Activated CD4-positive, alpha-beta T cell treated with anti-CD3 and anti-CD28 coated beads, Interleukin-2, amount 50 U/mL, for 4 hours (primary cell): ENCODE measurements around the gene PCDHGA4.
A peak's percentile ranks its signal among the peaks of the same experiment; 100 is the strongest.
"Not testable (repeated sequence)": the region's sequence is repeated elsewhere in the genome, so short reads cannot be mapped to it uniquely, and the experiment has no call there.

Experiments
- DNase-seq, 2 experiments: peaks; one replicate each; pipeline ENCODE4 v3.0.0-alpha.2; 2020

The PCDHGA4 gene

GRCh38 chr5:141384471-141385267 lies 29.8 kb downstream of the PCDHGA4 start:
- no peak for DNase-seq

DNA sequence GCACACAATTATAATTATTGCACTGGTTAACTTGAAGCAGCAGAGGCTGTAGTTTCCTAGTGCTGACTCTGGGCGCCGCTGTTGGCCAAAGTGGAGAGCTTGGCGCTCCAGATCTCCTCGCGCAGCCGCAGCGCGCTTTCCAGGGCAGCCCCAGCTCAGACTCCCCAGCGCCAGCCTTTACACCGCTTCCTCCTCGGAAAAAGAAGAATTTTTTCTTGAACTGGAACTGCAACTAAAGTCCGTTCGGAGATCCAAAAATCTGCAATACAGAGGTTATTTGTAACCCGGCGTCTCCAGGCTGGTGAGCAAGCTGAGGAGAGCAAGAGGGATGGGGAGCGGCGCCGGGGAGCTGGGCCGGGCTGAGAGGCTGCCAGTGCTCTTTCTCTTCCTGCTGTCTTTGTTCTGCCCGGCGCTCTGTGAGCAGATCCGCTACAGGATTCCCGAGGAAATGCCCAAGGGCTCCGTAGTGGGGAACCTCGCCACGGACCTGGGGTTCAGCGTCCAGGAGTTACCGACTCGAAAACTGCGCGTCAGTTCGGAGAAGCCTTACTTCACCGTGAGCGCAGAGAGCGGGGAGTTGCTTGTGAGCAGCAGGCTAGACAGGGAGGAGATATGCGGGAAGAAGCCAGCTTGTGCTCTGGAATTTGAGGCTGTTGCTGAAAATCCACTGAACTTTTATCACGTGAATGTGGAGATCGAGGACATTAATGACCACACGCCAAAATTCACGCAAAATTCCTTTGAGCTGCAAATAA lies 32.9 kb downstream of the PCDHGA4 start, which contains the start of gene PCDHGB4:
Gene PCDHGB4, plus strand, starts transcription at position 142 of the 755 bp plus-strand sequence. Its CDS starts 187 bp downstream, at position 329.
- not testable (repeated sequence) for DNase-seq

DNA sequence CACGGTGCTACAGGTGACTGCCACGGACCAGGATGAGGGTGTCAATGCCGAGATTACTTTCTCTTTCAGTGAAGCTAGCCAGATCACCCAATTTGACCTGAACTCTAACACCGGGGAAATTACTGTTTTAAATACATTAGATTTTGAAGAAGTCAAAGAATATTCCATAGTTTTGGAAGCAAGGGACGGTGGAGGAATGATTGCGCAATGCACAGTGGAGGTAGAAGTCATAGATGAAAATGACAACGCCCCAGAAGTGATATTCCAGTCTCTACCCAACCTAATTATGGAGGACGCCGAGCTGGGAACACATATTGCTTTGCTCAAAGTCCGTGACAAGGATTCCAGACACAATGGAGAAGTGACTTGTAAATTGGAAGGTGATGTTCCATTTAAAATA lies 33.8 kb downstream of the PCDHGA4 start:
- DNase-seq: no peak

- DNase-seq: no peak
These were observed 34.6 kb downstream of the PCDHGA4 start for GRCh38 chr5:141389153-141390042.

DNA sequence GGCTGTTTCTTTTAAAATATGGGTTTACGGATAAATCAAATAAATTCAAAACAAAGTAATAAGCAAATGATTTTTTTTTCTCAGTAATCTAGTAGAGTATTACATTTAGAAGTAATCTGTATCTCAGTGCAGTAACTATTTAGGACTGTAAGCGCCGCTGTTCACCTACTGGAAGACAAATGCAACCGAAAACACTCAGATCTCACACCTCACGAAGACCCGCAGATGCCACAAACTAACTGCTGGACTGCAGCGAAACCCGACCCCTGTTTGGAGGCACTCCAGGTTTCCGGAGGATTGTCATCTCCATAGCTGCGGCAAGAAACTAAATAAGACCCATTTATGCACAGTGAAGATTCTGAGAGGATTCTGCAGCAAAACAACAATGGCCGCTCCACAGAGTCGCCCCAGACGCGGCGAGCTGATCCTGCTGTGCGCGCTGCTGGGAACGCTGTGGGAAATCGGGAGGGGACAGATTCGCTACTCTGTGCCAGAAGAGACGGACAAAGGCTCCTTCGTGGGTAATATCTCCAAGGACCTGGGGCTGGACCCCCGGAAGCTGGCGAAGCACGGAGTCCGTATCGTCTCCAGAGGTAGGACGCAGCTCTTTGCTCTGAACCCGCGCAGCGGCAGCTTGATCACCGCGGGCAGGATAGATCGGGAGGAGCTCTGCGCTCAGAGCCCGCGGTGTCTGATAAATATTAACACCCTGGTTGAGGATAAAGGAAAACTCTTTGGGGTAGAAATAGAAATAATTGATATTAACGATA lies 37.8 kb downstream of the PCDHGA4 start, which contains the start of gene PCDHGA8:
Gene PCDHGA8, plus strand, starts transcription at position 205 of the 770 bp plus-strand sequence. Its CDS starts 181 bp downstream, at position 386.
- no peak for DNase-seq

GRCh38 chr5:141393267-141393666 lies 38.4 kb downstream of the PCDHGA4 start:
- no peak for DNase-seq

DNA sequence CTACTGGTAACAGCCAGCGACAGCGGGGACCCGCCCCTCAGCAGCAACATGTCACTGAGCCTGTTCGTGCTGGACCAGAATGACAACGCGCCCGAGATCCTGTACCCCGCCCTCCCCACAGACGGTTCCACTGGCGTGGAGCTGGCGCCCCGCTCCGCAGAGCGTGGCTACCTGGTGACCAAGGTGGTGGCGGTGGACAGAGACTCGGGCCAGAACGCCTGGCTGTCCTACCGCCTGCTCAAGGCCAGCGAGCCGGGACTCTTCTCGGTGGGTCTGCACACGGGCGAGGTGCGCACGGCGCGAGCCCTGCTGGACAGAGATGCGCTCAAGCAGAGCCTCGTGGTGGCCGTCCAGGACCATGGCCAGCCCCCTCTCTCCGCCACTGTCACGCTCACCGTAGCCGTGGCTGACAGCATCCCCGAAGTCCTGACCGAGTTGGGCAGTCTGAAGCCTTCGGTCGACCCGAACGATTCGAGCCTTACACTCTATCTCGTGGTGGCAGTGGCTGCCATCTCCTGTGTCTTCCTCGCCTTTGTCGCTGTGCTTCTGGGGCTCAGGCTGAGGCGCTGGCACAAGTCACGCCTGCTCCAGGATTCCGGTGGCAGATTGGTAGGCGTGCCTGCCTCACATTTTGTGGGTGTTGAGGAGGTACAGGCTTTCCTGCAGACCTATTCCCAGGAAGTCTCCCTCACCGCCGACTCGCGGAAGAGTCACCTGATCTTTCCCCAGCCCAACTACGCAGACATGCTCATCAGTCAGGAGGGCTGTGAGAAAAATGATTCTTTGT lies 39.8 kb downstream of the PCDHGA4 start:
- DNase-seq: not testable (repeated sequence)

DNA sequence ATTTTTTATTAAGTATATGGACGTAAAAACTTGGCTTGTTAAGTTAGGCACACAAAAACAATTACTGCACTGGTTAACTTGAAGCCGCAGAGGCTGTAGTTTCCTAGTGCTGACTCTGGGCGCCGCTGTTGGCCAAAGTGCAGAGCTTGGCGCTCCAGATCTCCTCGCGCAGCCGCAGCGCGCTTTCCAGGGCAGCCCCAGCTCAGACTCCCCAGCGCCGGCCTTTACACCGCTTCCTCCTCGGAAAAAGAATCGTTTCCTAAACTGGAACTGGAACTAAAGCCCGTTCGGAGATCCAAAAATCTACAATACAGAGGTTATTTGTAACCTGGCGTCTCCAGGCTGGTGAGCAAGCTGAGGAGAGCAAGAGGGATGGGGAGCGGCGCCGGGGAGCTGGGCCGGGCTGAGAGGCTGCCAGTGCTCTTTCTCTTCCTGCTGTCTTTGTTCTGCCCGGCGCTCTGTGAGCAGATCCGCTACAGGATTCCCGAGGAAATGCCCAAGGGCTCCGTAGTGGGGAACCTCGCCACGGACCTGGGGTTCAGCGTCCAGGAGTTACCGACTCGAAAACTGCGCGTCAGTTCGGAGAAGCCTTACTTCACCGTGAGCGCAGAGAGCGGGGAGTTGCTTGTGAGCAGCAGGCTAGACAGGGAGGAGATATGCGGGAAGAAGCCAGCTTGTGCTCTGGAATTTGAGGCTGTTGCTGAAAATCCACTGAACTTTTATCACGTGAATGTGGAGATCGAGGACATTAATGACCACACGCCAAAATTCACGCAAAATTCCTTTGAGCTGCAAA lies 43.1 kb downstream of the PCDHGA4 start, which contains the start of gene PCDHGB5:
Gene PCDHGB5, plus strand, starts transcription at position 192 of the 796 bp plus-strand sequence. Its CDS starts 181 bp downstream, at position 373.
- DNase-seq: peak in 1 of 2 experiments; percentile 19

- no peak for DNase-seq
These were observed 43.8 kb downstream of the PCDHGA4 start for GRCh38 chr5:141398608-141399007.

DNA sequence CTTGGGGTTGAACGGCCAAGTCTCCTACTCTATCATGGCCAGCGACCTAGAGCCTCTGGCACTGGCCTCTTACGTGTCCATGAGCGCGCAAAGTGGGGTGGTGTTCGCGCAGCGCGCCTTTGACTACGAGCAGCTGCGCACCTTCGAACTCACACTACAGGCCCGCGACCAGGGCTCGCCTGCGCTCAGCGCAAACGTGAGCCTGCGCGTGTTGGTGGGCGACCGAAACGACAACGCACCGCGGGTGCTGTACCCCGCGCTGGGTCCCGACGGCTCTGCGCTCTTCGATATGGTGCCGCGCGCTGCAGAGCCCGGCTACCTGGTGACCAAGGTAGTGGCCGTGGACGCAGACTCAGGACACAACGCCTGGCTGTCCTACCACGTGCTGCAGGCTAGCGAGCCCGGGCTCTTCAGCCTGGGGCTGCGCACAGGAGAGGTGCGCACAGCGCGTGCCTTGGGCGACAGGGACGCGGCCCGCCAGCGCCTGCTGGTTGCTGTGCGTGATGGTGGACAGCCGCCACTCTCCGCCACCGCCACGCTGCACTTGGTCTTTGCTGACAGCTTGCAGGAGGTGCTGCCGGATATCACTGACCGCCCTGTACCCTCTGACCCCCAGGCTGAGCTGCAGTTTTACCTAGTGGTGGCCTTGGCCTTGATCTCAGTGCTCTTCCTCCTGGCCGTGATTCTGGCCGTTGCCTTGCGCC lies 44.9 kb downstream of the PCDHGA4 start:
- no peak for DNase-seq

- no peak for DNase-seq
These were observed 47.9 kb downstream of the PCDHGA4 start, which contains the start of gene PCDHGA9 for GRCh38 chr5:141402553-141403243. TSS of gene PCDHGA9 (plus strand) at chr5:141402778. CDS start at chr5:141402953, 175 bp downstream.

DNA sequence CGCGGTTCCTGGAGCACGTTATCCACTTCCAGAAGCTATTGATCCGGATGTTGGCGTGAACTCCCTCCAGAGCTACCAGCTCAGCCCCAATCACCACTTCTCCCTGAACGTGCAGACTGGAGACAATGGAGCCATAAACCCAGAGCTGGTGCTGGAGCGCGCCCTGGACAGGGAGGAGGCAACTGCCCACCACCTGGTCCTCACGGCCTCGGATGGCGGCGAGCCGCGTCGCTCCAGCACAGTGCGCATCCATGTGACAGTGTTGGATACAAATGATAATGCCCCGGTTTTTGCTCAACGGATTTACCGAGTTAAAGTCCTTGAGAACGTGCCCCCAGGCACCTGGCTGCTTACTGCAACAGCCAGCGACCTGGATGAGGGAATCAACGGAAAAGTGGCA lies 48.6 kb downstream of the PCDHGA4 start:
- no peak for DNase-seq
